Iris pigment epithelial cell (primary cell): ENCODE measurements around the gene ZBTB16.
"Not testable (repeated sequence)": the region's sequence is repeated elsewhere in the genome, so short reads cannot be mapped to it uniquely, and the experiment has no call there.

Experiments used
- DNase-seq: peaks from one replicate; pipeline ENCODE4 v3.0.0-alpha.2; 2011; ENCODE audit warnings: low read depth

ZBTB16 gene

DNA sequence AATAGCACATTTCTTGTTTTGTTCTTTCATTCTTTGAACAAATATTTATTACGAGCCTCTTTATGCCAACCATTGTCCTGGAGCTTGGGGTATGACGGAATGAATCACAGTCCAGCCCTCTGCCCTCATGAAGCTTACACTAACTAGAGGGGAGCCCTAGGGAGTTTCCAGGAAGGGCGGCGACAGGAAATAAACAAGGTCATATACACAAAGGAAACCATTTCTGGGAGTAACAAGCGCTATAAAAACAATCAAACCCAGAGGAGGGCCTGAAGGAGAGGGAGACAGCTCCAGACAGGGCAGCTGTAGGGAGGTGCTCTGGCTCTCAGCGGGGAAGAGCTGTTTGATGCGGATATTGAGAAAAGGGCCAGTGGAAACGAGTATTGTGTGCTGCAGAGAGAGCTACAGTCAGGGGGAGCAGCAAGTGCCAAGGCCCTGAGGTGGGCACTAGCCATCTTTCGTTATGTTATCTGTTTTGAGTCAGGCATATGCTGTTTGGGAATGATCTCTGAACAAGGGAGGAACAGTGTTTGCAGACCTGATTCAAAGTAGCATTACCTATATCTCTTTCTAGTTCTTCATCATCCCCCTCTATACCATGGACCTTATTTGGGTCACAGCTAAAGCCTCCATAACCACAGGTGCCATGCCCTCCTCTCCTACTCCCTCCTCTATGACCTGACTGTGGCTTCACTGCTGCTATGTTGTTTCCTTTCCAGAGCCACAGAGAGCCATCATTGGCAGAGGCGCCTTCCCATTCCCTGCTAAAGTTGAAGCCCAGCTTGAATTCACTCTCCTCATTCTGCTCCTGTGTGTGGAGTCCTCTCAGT lies 15.3 kb upstream of the ZBTB16 start:
- DNase-seq = peak; percentile 81

DNA sequence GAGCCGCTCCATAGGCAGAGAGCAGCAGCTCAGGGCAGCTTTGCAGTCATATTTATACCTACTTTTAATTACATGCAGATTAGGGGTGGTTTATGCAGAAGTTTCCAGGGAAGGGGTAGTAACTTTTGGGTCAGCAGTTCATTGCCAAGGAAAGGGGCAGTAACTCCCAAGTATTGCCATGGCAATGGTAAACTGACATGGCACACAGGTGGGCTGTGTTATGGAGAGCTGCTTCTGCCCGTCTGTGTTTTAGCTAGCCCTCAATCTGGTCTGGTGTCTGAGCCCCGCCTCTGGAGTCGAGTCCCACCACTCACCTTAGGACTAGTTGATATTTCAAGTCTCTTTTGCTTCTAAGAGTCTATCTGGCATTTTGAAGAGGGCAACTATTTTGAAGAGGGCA lies 12.2 kb upstream of the ZBTB16 start:
- DNase-seq = no peak

DNA sequence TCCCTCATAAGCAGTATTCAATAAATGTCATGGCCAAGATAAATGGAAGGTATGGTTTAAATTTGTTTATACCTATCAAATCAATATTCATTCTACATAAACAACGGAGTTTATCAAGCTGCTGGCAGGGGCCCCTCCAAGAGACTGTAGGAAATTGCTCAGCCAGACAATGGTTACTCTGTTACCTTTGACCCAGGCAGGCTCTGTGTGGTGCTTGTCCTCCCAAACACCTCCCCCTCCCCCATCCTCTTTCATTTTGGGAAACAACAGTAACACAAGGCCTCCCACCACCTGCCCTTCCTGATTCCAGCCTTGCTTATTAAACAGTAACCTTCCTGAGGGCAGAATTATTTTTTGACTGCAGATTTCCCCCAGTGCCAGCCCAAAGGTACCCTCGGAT lies 10.5 kb upstream of the ZBTB16 start:
- DNase-seq = no peak

DNA sequence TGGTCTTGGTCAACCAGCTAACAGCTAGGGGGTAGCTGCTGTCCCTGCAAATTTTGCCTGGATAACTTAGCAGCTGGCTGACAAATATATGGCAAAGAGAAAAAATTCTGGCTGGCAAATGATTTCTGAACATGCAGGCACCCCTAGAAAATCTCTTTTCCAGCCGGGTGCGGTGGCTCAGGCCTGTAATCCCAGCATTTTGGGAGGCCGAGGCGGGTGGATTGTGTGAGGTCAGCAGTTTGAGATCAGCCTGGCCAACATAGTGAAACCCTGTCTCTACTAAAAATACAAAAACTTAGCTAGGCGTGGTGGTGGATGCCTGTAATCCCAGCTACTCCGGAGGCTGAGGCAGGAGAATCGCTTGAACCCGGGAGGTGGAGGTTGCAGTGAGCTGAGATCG lies 9.7 kb upstream of the ZBTB16 start:
- not testable (repeated sequence) for DNase-seq

DNA sequence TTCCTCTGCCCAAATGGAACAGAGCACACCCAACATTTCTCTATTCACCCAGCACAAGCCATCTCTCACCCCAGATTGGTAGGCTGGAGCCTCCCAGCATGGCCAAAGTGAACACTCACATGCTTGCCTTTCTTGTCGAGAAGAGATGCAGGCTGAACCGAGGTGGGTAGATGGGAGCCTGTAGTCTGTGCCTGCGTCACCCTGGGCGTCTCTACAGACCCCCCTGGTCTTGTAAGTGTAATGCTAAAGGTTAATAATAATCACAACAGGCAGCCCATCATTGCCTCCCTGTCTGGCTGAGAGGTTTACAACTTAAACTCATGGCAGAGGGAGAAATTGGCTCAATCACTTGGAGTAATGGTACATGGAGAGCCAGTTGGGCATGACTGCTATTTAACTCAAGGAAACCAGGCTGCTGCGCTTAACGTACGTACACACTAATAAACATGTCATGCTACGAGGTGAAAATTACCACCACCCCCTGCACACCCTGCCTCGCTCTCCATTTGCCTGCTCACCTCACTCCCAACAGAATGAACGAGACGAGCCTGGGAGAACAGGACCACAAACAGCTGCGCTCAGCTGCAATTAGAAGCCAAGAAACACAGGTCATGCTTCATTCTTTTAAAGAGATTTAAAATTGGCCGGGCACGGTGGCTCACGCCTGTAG lies 9.1 kb upstream of the ZBTB16 start:
- DNase-seq = no peak

DNA sequence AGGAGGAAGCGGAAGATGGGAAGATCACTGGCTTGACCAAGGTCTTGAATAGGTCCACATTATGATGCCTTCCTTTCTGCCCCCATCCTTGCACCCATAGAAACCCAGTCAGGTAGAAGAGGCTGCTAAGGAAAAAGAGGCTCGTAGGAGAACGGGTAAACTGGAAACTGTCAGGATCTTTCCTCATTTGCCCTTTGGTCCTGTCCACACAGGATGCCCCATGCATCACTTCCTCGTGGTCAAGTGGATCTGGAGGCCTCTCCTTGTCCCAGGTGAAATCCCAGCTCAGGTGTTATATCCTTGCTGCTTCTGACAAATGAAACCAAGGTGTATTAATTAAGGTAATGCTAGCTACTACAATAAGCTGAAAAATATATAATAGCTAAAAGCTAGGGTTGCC lies 8.0 kb upstream of the ZBTB16 start:
- DNase-seq = no peak

DNA sequence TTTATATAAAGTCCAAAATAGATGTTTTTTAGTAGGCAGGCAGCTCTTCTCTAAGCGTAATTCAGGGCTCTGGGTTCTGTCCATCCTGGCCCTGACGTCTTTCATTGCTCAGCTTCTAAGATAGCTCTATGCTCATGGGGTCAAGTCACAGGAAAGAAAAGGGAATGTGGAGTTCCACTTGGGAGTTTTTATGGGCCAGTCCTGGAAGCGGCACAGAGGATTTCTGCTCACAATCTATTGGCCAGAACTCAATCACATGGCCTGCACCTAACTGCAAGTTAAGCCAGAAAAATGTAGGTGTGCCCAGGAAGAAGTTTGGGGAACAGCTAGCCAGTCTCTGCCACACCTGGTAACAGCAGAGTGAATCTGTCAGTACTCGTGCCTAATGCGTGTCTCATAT lies 7.4 kb upstream of the ZBTB16 start:
- no peak for DNase-seq

DNA sequence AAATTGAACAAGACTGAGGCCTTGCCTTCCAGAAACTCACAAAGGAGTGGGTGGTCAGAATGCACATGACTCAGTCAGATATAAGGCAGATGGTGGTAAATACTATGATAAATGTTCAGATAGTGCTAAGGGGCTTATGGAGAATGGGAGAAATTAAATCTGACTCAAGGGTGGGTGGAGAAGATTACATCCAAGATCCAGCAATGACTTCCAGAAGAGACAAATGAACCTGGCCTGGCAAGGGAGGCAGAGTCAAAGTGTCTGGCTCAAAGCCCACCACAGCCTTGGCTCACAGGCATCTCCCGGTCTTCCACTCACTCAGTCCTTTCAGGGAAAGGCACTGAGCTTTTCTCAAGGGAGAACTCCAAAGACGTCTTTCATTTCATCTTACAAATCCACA lies 6.1 kb upstream of the ZBTB16 start:
- DNase-seq = peak; percentile 33

DNA sequence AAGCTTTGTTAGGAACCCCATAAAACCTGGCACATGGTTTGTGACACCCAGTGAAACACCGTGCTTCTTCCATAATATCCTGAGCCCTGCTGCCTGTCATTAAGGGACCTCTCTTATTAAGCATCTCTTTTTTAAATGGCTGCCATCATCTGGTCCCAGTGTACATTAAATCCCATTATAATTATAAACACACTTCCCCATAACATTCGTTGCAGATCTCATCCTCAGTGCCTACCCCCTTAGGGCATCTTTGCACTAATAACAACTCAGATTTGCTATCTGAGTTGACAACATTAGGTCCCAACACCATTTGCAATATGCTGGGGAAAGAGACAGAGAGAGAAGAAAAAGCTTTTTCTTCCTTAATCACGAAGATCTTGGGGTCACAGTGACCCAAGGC lies 4.7 kb upstream of the ZBTB16 start:
- DNase-seq = no peak

DNA sequence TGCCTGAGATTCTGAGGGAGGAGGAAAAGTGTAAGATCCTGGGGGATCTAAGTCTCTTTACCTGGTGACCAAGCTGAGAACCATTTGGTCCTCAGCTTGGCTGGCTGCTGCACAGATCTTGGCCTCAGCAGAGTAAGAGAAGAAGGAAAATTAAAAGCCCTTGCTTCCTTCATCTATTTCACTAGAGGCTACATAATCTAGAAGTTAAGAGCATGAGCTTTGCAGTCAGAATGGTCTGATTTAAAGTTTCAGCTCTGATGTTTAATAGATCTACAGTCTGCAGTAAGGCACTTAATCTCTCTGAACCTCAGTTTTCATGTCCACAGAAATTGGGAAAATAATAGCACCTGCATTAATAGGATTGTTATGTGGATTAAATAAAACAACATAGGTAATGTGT lies 3.1 kb upstream of the ZBTB16 start:
- DNase-seq = no peak

DNA sequence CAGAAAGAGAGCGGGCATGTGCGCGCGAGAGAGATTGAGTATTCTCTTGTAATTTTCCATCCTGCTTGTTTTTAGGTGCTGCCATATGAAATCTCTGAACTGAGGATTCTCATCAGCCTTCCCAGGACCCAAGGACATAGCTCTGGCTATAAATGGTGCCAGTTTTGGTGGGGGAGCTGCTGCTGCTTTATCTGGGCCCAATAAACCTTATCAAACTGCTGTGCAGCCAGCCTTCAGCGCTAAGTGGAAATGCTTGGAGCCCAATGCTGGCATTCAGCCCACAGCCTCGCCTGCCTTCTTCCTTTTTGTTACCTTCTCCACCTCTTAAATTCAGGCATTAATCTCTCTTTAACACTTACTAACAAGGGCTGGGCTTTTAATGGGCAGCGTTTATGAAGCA lies 2.4 kb upstream of the ZBTB16 start:
- DNase-seq = no peak

DNA sequence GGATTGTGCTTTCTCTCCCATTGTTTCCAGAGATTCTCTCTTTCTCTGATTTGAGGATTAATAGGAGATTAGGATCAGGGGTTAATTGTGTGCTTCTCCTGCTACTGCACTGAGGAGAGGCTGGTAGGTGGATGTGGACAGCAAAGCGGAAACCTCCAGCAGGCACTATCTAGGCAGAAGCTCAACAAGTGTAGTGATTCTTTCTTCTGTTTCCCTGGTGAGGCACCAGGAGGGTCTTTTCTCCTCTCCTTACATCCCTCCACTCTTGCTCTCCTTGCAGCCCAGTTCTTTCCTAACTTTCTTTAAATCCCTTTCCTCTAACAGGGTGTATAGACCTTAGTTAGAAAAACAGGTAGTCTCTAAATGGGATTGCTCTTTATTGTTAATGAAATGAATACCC lies 1.9 kb upstream of the ZBTB16 start:
- DNase-seq = no peak

DNA sequence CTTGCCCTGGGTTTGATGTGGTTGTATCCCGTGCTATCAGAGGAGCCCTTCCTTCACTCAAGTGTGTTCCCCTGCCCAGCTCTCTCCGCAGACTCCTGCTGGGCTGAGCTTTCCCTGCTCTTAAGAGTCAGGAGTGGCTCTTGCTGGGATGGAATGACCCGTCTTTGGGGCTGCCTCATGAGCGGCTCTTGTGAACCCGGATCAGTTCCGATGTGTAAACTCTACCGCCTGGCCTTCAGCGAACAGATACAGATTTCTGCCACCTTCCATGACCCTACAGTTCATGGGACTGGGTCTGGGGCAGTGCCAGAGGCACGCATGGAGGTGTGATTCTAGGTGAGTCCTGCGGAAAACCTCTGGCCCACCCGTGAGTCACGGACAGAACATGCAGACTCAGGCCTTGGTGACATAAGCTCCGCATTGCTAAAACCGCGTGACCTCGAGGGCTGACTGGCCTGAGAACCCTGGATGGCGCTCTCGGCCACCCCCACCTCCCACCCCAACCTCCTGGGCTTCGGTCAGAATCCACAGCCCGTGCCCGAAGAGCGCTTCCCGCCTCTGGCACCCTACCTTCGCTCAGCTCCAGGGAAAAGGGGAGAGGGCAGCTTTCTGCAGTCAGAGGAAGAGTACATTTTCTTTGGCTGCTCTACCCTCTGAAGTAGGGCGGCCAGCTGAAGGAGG lies 1.3 kb upstream of the ZBTB16 start:
- DNase-seq = peak; percentile 60

DNA sequence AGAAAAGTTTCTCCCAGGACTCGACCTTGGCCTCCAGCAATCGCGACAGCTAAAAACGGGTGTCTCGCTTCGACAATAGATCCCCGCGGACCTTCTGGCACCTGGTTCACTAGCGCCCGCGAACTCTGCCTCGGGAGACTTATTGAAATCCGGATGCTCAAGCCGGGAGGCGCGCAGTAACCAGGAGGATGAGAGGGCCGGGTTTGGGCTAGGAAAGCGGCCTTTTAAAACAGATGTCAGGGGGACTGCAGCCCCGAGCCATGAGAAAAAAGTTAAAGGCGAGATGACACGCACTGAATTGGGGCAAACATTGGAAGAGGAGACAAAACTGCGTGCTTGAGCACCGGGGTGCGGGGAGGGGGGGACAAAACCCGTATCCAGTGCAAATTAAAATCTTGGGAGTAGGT lies 637 bp upstream of the ZBTB16 start:
- DNase-seq = peak; percentile 27

DNA sequence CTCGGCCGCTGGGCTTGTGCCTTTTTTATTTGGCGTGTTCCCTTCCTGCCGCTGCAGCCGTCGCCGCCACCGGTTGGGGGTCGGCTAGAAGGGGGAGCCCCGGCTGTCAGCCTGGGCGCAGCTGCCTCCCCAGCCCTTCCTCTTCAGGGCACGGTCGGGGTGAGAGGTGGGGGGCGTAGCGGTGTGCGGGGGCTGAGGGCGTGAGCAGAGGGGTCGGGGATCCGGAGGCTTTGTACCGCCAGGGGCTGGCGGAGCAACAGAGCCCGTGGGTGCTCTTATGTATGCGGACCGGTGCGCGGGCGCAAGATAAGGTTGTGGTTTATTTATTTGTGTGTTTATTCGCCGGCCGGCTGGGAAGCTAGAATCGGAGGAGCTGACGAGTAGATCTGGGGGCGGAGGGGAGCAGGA lies 477 bp downstream of the ZBTB16 start:
- DNase-seq = peak; percentile 81

DNA sequence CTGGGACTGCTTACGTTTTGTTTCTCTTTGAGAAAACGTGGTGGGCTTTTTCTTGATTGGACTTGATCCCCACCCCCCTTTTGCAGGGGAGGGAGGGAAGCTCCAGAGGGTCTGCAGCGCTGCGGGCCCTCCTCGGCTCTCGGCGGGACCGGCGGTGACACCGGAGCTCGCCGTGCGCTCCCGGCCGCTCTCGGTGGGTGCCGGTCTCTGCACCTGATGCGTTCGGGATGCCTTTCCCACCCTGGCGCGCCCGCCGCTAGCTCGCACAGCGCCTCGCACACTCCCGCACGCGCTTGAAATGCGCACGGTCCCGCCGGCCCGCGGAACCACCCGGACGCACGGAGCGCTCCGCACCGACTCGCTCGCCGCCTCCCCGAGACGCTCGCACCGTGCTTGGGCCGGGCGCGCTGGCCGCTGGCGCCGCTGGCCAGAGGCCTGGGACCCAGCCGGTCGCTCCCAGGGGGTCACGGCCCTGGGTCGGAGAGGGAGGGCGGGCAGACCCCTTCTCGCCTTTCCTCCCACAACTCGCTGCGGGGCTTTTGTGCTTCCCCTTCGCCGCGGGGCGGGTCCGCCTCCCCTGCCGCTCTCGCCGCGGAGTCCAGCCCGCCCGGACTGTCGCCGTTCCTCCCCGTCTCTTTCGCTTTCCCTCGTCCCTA lies 1.0 kb downstream of the ZBTB16 start:
- DNase-seq = peak; percentile 49

DNA sequence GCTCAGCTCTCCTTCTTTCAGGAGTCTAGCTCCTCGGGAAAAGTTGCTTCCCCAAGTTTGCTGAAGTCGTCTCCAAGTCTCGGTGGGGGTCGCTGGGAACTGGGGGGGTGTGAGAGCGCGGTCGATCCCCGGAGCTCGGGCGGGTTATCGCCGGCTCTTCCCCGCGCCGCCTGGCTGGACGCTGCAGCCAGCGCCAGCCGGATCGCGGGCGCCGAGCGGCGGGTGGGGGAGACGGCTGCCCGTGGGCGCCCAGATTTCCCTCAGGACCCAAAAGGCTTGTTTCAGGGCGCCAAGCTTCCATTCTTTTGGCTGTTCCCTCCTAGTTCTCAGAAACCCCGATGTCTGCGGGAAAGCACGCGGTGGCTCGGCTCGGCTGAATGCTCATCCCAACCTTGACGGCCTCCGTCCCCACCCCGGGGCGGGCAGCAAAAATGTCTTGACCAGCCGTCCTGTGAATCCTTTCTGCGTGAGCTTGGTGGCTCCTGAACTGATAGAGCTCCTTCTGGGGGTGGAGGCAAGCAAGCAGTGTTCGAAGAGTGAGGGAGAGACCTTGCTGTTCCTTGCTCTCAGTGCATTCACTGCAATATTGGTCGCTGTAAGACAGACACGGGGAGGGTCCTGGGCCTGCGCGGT lies 1.7 kb downstream of the ZBTB16 start:
- peak; percentile 64 for DNase-seq

DNA sequence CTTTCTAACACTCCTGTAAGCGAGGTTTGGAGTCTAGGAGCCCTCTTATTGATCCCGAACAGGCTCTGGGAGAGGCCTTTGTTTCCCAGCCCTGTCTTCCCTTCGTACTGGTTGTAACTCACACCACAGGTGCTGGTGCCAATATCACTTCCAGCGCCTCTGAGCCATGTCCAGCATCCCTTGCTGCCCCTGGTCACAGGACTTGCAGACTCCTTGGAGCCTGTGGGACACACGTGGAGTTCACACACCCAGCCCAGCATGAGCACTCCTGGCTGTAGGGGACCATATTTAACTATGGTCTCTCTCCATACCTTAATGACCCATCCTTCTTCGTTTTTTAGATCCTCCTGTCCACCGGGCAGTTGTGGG lies 2.2 kb downstream of the ZBTB16 start:
- peak; percentile 29 for DNase-seq

DNA sequence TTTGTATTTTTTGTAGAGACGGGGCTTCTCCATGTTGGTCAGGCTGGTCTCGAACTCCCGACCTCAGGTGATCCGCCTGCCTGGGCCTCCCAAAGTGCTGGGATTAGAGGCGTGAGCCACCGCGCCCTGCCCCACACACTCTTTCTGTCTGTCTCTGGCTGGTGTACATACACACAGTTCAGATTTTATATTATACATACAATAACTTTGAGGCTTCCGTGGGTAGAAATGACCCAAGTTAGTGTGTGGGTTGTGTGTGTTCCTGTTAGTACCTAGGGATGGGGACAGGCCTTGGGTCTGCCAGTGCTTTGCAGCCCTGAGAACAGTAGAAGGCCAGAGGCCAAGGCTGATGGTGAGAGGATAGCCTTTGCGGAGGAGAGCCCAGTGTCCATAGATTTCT lies 2.8 kb downstream of the ZBTB16 start:
- no peak for DNase-seq

DNA sequence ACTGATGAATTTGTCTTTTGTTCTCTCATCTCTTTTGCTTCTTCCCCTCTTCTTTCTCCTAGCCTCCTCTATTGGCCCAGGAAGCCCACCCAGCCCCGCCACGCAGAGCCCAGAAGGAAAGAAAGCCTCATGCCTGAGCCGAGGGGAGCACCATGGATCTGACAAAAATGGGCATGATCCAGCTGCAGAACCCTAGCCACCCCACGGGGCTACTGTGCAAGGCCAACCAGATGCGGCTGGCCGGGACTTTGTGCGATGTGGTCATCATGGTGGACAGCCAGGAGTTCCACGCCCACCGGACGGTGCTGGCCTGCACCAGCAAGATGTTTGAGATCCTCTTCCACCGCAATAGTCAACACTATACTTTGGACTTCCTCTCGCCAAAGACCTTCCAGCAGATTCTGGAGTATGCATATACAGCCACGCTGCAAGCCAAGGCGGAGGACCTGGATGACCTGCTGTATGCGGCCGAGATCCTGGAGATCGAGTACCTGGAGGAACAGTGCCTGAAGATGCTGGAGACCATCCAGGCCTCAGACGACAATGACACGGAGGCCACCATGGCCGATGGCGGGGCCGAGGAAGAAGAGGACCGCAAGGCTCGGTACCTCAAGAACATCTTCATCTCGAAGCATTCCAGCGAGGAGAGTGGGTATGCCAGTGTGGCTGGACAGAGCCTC lies 3.8 kb downstream of the ZBTB16 start:
- DNase-seq = no peak

DNA sequence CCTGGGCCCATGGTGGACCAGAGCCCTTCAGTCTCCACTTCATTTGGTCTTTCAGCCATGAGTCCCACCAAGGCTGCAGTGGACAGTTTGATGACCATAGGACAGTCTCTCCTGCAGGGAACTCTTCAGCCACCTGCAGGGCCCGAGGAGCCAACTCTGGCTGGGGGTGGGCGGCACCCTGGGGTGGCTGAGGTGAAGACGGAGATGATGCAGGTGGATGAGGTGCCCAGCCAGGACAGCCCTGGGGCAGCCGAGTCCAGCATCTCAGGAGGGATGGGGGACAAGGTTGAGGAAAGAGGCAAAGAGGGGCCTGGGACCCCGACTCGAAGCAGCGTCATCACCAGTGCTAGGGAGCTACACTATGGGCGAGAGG lies 4.3 kb downstream of the ZBTB16 start:
- DNase-seq = no peak

DNA sequence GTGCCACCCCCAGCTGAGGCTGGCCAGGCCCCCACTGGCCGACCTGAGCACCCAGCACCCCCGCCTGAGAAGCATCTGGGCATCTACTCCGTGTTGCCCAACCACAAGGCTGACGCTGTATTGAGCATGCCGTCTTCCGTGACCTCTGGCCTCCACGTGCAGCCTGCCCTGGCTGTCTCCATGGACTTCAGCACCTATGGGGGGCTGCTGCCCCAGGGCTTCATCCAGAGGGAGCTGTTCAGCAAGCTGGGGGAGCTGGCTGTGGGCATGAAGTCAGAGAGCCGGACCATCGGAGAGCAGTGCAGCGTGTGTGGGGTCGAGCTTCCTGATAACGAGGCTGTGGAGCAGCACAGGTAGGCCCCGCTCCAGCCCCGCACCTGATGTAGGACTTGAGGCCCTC lies 4.7 kb downstream of the ZBTB16 start:
- no peak for DNase-seq
